GM12878 (cell line): Measurements from ENCODE around the gene TMEM161B. TPM values are rescaled to one million over a fixed set of nuclear protein-coding genes. Genes with fewer than 3 reads are reported as not detected.

Experiments
- ATAC-seq: fragments of 200-7000 bp; cut with Tn5 transposase; 3 replicates; pipeline ENCODE4 v1.9.1; 2020; ENCODE audit warnings: mild to moderate bottlenecking, moderate library complexity
- BruUV-seq: library from RNA; stranded (reverse); fragments of 400-500 nt; replicated peaks from 2 replicates; lab custom pipeline; 2021; lab: Mats Ljungman, UMichigan
- CTCF ChIA-PET: fragments of 300-600 bp; sonication (Branson Sonifier 250); formaldehyde crosslinking; extraction: SDS; loops from one replicate; lab custom pipeline; 2021; ENCODE audit warnings: inconsistent platforms; lab: Yijun Ruan, JAX
- POLR2A ChIA-PET: fragments of 350-600 bp; formaldehyde crosslinking; extraction: SDS; loops from one replicate; lab custom pipeline; 2021; ENCODE audit warnings: inconsistent platforms; lab: Charles Lee
- RAD21 ChIA-PET: fragments of 300-600 bp; sonication (Branson Sonifier 250); formaldehyde crosslinking; loops from one replicate; lab custom pipeline; 2023; ENCODE audit warnings: antibody characterized with exemption; ENCODE audit not compliant: unreplicated experiment; lab: Charles Lee
- SMC1A ChIA-PET: fragments of 300-600 bp; sonication (Branson Sonifier 250); formaldehyde crosslinking; loops from one replicate; lab custom pipeline; 2023; ENCODE audit not compliant: unreplicated experiment, uncharacterized antibody; lab: Charles Lee
- DNase-seq: peaks from one replicate; pipeline ENCODE4 v3.0.0-alpha.2; 2011; ENCODE audit warnings: low read depth, low spot score
- FAIRE-seq: peaks from 3 replicates; lab custom pipeline; 2011; peaks lifted over from hg19 to GRCh38; lab: Jason Lieb, UNC
- H2AFZ ChIP-seq: 2 replicates; pipeline ENCODE4 v1.6.0; 2011; ENCODE audit warnings: low read depth, low read length, control low read depth; ENCODE audit not compliant: control insufficient read depth
- H3K27ac ChIP-seq: 2 replicates; pipeline ENCODE4 v1.5.1; 2011; ENCODE audit warnings: control low read depth; ENCODE audit not compliant: control insufficient read depth, insufficient read depth
- H3K27me3 ChIP-seq, 2 experiments: replicated peaks in 1 of 2; 2 replicates each; pipeline versions ENCODE4 v1.6.0 to v1.6.1; 2011; ENCODE audit warnings: low read length in 1 of 2; ENCODE audit not compliant: control insufficient read depth in 2 of 2, insufficient read depth in 2 of 2
- H3K36me3 ChIP-seq, 2 experiments: 2 replicates each; pipeline ENCODE4 v1.5.1; 2011; ENCODE audit warnings: low read length in 1 of 2; ENCODE audit not compliant: control insufficient read depth in 2 of 2, insufficient read depth in 2 of 2
- H3K4me1 ChIP-seq: 2 replicates; pipeline ENCODE4 v1.6.1; 2011; ENCODE audit warnings: mild to moderate bottlenecking, low read length, moderate library complexity, mixed read lengths; ENCODE audit not compliant: control insufficient read depth, insufficient read depth
- H3K4me2 ChIP-seq: 2 replicates; pipeline ENCODE4 v1.6.0; 2011; ENCODE audit warnings: control low read depth; ENCODE audit not compliant: control insufficient read depth, insufficient read depth
- H3K4me3 ChIP-seq: fragments of 200-600 bp; sonication (generic); 2 replicates; pipeline ENCODE4 v1.5.1; 2016
- H3K79me2 ChIP-seq: 2 replicates; pipeline ENCODE4 v1.6.0; 2011; ENCODE audit warnings: low read length; ENCODE audit not compliant: control insufficient read depth, insufficient read depth
- H3K9ac ChIP-seq: 2 replicates; pipeline ENCODE4 v1.8.0; 2011; ENCODE audit warnings: low read length, control low read depth, mixed read lengths; ENCODE audit not compliant: control insufficient read depth, insufficient read depth
- H3K9me3 ChIP-seq: replicated peaks from 3 replicates; pipeline ENCODE4 v1.5.1; 2011; ENCODE audit warnings: mild to moderate bottlenecking, low read length; ENCODE audit not compliant: control insufficient read depth, insufficient read depth
- H4K20me1 ChIP-seq: 2 replicates; pipeline ENCODE4 v1.6.0; 2011; ENCODE audit not compliant: control insufficient read depth, insufficient read depth
- ATF3 ChIP-seq: IDR thresholded peaks from 2 replicates; pipeline ENCODE4 v1.6.1; 2011; ENCODE audit warnings: low read depth, mild to moderate bottlenecking, low read length, moderate library complexity, borderline replicate concordance; ENCODE audit errors: extremely low read depth
- CBX3 ChIP-seq: fragments of 200-600 bp; sonication (generic); IDR thresholded peaks from 2 replicates; pipeline ENCODE4 v1.6.1; 2016; ENCODE audit warnings: low read depth, borderline replicate concordance
- EED ChIP-seq: sonication (generic); IDR thresholded peaks from 2 replicates; pipeline ENCODE4 v1.6.1; 2016; ENCODE audit warnings: antibody characterized with exemption, low read depth
- IRF5 ChIP-seq: fragments of 450-650 bp; IDR thresholded peaks from 2 replicates; pipeline ENCODE4 v1.6.1; 2017; ENCODE audit warnings: borderline replicate concordance
- JUND ChIP-seq: IDR thresholded peaks from 2 replicates; pipeline ENCODE4 v1.6.1; 2012; ENCODE audit warnings: low read depth, mild to moderate bottlenecking, low read length, improper control_type of control experiment, moderate library complexity
- KDM1A ChIP-seq: fragments of 200-600 bp; sonication (generic); IDR thresholded peaks from 2 replicates; pipeline ENCODE4 v1.6.1; 2016; ENCODE audit warnings: borderline replicate concordance
- NFIC ChIP-seq: IDR thresholded peaks from 2 replicates; pipeline ENCODE4 v1.6.1; 2012; ENCODE audit warnings: low read depth, mild to moderate bottlenecking, inconsistent platforms, low read length, moderate library complexity
- POLR2AphosphoS2 ChIP-seq: IDR thresholded peaks from 2 replicates; pipeline ENCODE4 v1.6.1; 2011; ENCODE audit warnings: low read depth, mild to moderate bottlenecking, low read length, improper control_type of control experiment, moderate library complexity
- RAD51 ChIP-seq: fragments of 450-650 bp; IDR thresholded peaks from 2 replicates; pipeline ENCODE4 v1.6.1; 2016; ENCODE audit warnings: moderate library complexity, mild to moderate bottlenecking, inconsistent platforms
- RB1 ChIP-seq: fragments of 450-650 bp; formaldehyde crosslinking; IDR thresholded peaks from 2 replicates; pipeline ENCODE4 v1.6.1; 2017; ENCODE audit warnings: mild to moderate bottlenecking, borderline replicate concordance
- SMC3 ChIP-seq: IDR thresholded peaks from 2 replicates; pipeline ENCODE4 v1.6.1; 2011; ENCODE audit warnings: low read length, improper control_type of control experiment, borderline replicate concordance
- ZBTB4 ChIP-seq: fragments of 450-650 bp; formaldehyde crosslinking; IDR thresholded peaks from 2 replicates; pipeline ENCODE4 v1.4.0; 2022; ENCODE audit warnings: mild to moderate bottlenecking, moderate library complexity
- ZNF622 ChIP-seq: fragments of 450-650 bp; IDR thresholded peaks from 2 replicates; pipeline ENCODE4 v1.6.1; 2017; ENCODE audit warnings: mild to moderate bottlenecking, inconsistent platforms
- WGBS: methylation state at CpG from one replicate; pipeline ENCODE4 v1.1.6; 2016; ENCODE audit warnings: low lambda C conversion rate; ENCODE audit not compliant: insufficient replicate concordance, insufficient coverage; ENCODE audit errors: missing lambda C conversion rate; 5-methylcytosine and 5-hydroxymethylcytosine counted together
- in situ Hi-C: fragments of 300-500 bp; cut with MboI; formaldehyde crosslinking; loops from 9 replicates; pipeline ENCODE4 v1.14.3; 2018; ENCODE audit warnings: mixed read lengths
- intact Hi-C: fragments of 100-400 bp; cut with micrococcal nuclease; formaldehyde crosslinking; loops from one replicate; pipeline ENCODE4 v1.14.2; 2022; ENCODE audit not compliant: unreplicated experiment
- polyA plus RNA-seq, 11 experiments: library from polyadenylated mRNA; depleted of rRNA in 4 of 11; unstranded in 6 of 11; stranded (reverse) in 5 of 11; fragments of >200 nt; fragmentation: Nextera tagmentation in 4 of 11; fragmentation: Illumina TruSeq in 1 of 11; extraction: Ambion mirVana in 4 of 11; extraction: Trizol in 1 of 11; gene quantifications; 1 replicate in 1 of 11; 2 replicates in 10 of 11; pipeline versions ENCODE4 v1.2.1 to v1.2.3, GENCODE V29; 2011 to 2016; ENCODE audit warnings: inconsistent platforms in 2 of 11, missing spikeins in 2 of 11, low read depth in 1 of 11
- total RNA-seq, 4 experiments: library from RNA; depleted of rRNA in 3 of 4; stranded (reverse); fragments of >200 nt in 3 of 4; fragmentation: Illumina TruSeq in 1 of 4; extraction: Trizol in 1 of 4; gene quantifications; 2 replicates each; pipeline versions ENCODE4 v1.2.1 to v1.2.3, GENCODE V29; 2013 to 2021

Gene TMEM161B
- total and polyA plus RNA-seq, 10 of the 15 experiments (the other 5 are each of a cell fraction or from before 2014, with no cell fraction given): 13.8 to 38.9 (median 25.0) TPM

GRCh38 chr5:88279584-88279983, 10.9 kb upstream of the TMEM161B start:
- SMC1A ChIA-PET: interaction anchor here (0.6 kb wide), 1 partner anchor 9 kb away, joined by 3 read pairs; no protein-coding TSS in a partner anchor
- peaks cover 0 to 20% of the 10 kb centered on the region in 2 experiments; a peak in 1 of 4 replicates for H3K36me3 ChIP-seq
- no peak overlapping the region for H3K4me2 ChIP-seq
- CTCF ChIA-PET: interaction anchor here (0.8 to 1.3 kb wide), 2 partner anchors 13 to 64 kb away, joined by 3 to 5 read pairs; no protein-coding TSS in a partner anchor
- POLR2A ChIA-PET: interaction anchor here (0.9 kb wide), 1 partner anchor 10 kb away, joined by 4 read pairs; no protein-coding TSS in a partner anchor
- H3K4me3 ChIP-seq: no peak overlapping the region
- RAD21 ChIA-PET: no interaction called here
- no peak for DNase-seq
- FAIRE-seq: no peak
- TF ChIP-seq EED: no peak
- no peak for TF ChIP-seq KDM1A
- TF ChIP-seq RAD51: no peak
- no peak for TF ChIP-seq CBX3
- no peak for TF ChIP-seq POLR2AphosphoS2
- no peaks in the 10 kb centered on the region for H3K9me3 ChIP-seq
- no peak overlapping the region for H3K9ac ChIP-seq
- no peak overlapping the region for H2AFZ ChIP-seq
- no peaks in the 10 kb centered on the region for H3K4me1 ChIP-seq
- no TSS peak for BruUV-seq
- H4K20me1 ChIP-seq: no peaks in the 10 kb centered on the region
- no peak for ATAC-seq
- no peak overlapping the region for H3K27ac ChIP-seq
- WGBS: 92% methylated on average over 1 of the region's 1 CpG
- no peaks in the 10 kb centered on the region for H3K27me3 ChIP-seq
- no peaks in the 10 kb centered on the region for H3K79me2 ChIP-seq
- intact Hi-C loops: no loop called here
- in situ Hi-C loops: no loop called here

GRCh38 chr5:88276378-88276777, 7.7 kb upstream of the TMEM161B start:
- Histone ChIP-seq H3K79me2 (no peaks in the 10 kb centered on the region; the same call in none of the 2 replicates), H4K20me1 (no peaks in the 10 kb centered on the region), H3K9me3 (no peaks in the 10 kb centered on the region), H2AFZ (no peak overlapping the region), H3K27me3 (no peaks in the 10 kb centered on the region), H3K27ac (no peak overlapping the region), H3K4me1 (no peaks in the 10 kb centered on the region), H3K4me2 (no peak overlapping the region), H3K4me3 (no peak overlapping the region), H3K9ac (no peak overlapping the region), H3K36me3 (peaks cover 0 to 16% of the 10 kb centered on the region in 2 experiments; a peak in 2 of 4 replicates)
- intact Hi-C loops (no loop called here), in situ Hi-C loops (no loop called here)
- ChIA-PET RAD21 (no interaction called here), SMC1A (no interaction called here), CTCF (no interaction called here), POLR2A (no interaction called here)
- WGBS: 100% methylated on average over 1 of the region's 1 CpG
- BruUV-seq: no TSS peak
- FAIRE-seq (no peak), ATAC-seq (no peak), DNase-seq (no peak)
- TF ChIP-seq ZBTB4 (CRISPR knock-in tag) (no peak), RB1 (no peak), NFIC (no peak), ZNF622 (no peak), SMC3 (no peak), IRF5 (no peak), ATF3 (no peak), JUND (no peak)
